Head of caudate nucleus (tissue), 42 donors: Measurements from ENCODE around the gene HGD.
"Not testable (repeated sequence)": the region's sequence is repeated elsewhere in the genome, so short reads cannot be mapped to it uniquely, and the experiment has no call there.

Experiments used
- DNase-seq, 42 donors: peaks; one replicate each; pipeline versions ENCODE4 v3.0.0 to v3.0.0-alpha.2; 2020 to 2021; ENCODE audit warnings: mixed read lengths in 7 of 42
- intact Hi-C: fragments of 100-400 bp; cut with DNase I; formaldehyde crosslinking; loops from one replicate; pipeline ENCODE4 v1.15.0; 2022

HGD gene, protein sequence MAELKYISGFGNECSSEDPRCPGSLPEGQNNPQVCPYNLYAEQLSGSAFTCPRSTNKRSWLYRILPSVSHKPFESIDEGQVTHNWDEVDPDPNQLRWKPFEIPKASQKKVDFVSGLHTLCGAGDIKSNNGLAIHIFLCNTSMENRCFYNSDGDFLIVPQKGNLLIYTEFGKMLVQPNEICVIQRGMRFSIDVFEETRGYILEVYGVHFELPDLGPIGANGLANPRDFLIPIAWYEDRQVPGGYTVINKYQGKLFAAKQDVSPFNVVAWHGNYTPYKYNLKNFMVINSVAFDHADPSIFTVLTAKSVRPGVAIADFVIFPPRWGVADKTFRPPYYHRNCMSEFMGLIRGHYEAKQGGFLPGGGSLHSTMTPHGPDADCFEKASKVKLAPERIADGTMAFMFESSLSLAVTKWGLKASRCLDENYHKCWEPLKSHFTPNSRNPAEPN

DNA sequence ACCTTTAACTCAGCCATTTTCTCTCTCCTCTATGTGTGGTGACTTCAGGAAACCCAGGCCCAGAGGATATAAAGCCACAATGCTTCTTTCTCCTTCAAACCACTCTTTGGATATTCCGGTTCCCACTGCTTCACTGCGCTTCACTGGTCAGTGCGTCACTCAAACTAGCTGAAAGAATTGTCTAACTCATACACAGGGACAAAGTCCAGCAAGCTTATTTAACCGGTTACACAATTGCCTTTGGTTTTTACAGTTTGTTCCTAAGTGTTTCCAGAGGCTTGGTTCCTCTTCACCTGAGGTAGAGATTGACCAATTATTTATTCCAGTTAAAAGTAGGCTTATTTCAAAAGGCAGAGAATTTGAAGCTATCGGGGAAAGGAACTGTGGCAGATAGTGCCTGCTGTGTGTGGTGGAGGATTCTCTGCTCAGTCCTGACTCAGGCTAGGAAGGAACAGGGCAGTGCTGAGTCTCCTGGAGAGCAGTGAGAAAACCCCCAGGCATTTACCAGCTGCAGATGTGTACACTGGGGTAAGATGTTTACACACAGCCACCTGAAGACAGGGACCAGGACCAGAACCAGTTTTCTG lies at the start of gene HGD:
Gene HGD (minus strand): TSS at position 145 of the 587 bp plus-strand sequence. CDS start 128 bp downstream, at position 17.
- intact Hi-C loops: no loop called here
- DNase-seq: no peak

DNA sequence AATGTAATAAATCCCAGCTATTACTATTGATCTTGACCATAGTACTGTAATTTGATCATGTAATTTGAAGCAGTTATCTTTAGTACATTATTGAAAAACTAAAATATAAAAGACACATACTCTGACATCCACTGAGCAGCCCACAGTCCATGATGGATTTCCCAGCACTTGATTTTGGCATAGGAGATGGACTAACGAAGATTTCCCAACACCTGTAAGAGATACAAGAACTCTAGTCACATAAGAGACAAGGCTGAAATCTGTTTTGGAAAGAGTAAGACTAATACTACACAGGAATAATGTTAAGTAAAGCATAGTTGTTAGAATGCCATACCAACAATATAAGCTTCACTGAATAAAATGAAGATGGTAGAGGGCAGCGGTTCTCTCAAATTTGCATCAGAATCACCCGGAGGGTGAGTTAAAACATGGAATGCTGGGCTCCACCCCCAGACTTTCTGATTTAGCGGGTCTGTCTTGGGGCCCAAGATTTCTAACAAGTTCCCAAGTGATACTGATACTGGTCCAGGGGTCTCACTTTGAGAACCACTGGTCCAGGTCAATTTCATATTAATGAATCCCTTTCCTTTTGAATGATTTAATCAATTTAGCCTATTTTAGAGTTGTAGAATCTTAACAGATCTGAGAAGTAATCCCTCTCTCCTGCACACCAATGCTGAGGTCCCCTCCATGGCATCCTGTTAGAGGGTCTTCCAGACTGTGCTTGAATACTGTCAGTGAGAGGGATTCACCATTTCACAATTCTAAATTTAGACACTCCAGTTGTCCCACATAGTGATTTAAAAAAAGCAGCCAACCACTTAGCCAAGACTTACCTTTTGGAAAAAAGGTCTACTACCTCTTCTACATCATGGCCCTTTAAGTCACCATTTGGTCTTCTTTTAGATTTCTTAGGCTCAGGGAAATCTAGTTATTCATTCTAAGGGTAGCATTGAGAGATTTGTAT lies 48.8 kb upstream of the HGD start:
- no peak for DNase-seq
- intact Hi-C loops: no loop called here

DNA sequence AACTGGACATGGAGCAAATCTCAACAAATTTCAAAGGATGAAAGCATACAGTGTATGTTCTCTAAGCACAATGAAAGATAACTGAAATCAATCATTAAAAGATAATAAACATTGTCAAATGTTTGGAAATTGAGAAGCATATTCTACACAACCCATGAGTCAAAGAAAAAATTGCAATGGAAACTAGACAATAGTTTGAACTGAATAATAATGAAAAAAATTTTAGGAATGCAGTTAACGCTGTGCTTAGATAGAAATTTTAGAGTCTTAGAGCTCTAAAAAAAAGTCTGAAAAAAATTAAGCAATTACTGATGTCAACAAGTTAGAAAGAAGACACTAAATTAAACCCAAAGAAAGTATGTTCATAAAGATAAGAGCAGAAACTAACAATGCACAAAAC lies 44.8 kb upstream of the HGD start:
- intact Hi-C loops: no loop called here
- no peak for DNase-seq

DNA sequence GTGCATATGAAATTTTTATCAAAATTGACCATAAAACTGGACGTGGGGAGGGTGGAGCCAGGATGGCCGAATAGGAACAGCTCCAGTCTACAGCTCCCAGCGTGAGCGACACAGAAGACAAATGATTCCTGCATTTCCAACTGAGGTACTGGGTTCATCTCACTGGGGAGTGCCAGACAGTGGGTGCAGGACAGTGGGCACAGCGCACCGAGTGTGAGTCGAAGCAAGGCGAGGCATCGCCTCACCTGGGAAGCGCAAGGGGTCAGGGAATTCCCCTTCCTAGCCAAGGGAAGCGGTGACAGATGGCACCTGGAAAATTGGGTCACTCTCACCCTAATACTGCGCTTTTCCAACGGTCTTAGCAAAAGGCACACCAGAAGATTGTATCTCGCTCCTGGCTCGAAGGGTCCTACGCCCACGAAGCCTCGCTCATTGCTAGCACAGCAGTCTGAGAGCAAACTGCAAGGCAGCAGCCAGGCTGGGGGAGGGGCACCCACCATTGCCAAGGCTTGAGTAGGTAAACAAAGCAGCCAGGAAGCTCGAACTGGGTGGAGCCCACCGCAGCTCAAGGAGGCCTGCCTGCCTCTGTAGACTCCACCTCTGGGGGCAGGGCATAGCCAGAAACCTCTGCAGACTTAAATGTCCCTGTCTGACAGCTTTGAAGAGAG lies 37.3 kb upstream of the HGD start:
- peak in 19 of 42 donors; percentile 5 to 54 (median 24) for DNase-seq
- intact Hi-C loops: not testable (repeated sequence)

DNA sequence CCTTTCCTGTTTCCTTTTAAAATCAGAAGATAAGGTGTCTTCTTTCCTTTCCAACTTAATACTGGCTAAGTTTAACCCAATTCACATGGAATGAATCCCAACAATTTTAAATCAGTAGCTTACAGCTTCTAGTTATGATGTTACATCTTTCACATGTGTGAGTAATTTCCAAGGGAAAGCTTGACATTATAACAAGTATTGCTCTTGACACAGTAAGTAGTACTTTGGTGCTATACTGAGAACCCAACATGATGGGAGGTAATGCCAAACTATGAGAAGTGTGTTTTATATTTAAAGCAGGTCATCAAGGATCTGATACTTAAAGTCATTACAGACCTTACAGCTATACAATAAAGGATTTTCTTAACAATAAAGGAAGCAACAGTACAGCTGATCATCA lies 31.2 kb upstream of the HGD start:
- no peak for DNase-seq
- intact Hi-C loops: no loop called here

DNA sequence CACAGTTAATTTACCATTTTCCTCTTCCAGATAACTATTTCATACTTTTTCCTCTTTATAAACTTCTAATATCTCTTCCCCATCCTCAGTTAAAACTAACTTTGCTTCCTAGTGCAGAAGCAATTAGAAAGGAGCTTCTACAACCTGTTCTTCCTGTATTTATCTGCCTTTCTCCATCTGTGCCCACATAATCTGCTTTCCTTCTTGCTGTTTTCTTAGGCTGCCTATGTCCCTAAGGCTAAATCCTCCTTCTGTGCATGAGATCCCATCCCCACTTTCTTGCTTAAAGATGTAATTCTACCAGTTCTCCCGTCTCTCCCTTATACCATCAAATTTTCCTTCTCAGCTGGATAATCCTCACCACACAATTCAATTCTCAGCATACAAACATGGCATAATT lies 28.3 kb upstream of the HGD start:
- no peak for DNase-seq
- intact Hi-C loops: no loop called here

DNA sequence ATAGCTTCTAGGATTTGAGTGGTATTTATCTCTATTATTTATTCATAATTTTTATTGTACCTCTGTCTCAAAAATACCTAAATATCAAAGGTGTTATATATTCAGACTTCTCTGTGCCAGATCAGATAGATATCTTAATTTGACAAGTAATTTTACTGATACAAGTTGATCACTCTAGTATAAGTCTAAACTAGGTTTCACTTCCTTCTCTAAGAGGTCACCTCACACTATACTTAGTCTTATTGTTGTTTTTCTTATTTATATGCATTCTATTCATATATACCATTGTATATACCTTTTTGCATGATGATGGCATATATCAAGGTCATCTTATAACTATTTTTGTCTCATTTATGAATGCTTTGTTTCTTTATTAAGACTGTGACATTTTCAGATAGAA lies 26.4 kb upstream of the HGD start:
- intact Hi-C loops: no loop called here
- no peak for DNase-seq

DNA sequence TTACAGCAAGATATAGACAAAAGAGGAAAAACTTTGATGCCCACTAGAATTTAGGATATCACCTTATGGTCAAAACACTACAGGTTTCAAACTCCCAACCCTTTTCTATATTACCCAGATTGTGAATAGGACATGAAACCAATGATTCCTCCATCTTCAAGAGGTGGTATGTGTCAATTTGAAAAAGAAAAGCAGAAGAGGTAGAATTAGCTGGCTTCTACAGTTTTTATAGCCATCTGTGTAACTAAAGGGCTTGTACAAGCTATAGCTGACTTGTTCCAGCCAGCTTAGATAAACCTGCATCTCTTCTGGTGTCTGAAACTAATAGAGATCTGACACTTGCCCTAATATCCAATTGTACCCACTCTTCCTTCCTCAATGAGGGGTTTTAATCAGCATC lies 24.9 kb upstream of the HGD start:
- DNase-seq: no peak
- intact Hi-C loops: no loop called here

DNA sequence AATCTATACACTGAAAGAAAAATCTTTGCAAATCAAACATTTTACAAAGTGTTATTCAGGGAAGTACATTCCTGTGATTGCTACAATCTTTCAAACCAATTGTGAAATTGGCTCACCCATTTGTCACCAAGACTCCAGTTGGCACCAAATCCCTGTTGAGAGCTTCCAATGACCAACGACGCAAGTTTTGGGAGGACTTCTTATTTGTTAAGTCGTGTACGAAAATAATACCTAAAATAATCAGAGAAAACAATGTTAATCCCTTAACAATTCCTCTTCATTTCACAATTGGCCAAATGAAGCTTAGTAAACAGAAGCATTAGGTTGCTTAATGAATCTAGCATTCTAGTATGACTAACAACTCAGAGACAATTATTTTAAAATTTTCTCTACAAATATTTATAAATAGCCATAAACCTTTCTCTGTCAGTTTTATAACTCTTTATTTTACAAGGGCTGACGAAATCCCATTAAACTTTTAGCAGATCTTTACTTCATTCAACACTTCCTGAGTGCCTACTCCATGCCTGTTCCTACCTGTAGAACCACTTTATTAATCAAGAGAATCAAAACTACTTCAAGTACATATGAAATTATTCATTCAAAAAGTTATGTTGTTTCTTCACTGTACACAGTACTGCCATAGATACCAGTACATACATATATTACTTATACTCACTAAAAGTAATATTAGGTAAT lies 24.0 kb upstream of the HGD start:
- intact Hi-C loops: no loop called here
- DNase-seq: no peak

DNA sequence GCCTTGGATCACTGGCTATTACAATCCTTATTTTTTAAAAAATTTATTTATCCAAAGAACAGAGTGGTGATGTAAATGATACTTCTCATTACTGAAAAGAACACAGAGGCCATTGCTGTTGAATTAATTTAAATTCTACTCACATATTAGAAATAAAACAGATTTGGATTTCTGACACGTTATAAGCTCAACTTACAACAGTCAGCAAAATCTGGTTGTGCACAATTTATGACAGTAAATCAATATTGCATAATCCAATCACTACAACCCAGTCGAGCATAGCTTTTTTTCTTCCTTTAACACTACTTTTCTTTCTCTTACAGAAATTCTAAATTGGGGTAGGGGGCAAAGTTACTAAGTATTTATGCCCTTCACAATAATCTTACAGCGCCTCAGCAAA lies 17.3 kb upstream of the HGD start:
- intact Hi-C loops: no loop called here
- no peak for DNase-seq

DNA sequence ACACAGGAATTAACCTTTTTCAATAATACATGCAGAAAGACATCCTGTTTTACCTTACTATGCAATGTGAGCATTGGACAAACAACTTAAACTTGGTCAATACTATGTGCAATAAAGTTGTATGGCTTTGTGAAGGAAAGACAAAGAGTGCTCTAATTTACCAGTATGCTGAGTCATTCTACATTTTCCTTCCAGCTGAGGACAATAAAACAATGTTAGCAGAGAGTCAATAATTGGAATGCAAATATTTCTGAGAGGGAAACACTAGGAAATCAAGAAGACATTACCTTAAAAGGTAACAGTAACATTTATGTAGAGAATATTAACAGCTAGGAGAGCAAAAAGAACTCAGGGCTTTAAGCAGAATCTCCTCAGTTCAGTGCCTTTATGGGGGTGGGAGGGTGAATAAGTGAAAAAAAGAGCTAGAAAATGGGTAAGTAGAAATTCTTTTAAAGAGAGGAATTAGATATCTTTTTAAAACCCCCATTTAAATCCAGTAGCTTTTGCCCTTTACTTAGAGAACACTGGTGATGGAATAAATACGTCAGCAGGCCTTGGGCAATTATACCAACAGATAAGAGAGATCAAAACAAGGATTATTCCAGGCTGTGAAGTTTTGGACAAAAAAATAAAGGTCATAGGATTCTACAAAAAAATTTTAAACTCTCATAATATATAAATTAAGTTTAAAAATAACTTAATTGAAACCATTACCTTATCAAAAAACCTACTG lies 11.6 kb upstream of the HGD start:
- intact Hi-C loops: no loop called here
- DNase-seq: no peak

DNA sequence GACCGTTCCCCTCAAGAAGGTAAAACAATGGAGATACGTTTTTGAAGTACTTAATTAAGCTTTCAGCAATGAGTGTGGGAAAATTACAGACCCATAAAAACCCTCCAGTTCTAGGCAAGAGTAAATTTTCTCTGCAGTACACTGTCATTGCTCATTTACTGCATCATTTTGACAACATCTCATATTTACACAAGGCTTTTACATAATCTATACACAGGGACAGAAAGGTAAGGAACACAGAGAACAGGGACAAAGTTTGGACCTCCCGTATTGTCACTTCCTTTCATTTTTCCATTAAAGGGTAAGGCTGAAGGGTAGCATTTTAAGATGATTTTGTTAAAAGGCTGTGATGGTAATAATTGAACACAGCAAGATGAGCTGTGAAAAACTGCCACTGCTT lies 7.4 kb upstream of the HGD start:
- no peak for DNase-seq
- intact Hi-C loops: no loop called here

DNA sequence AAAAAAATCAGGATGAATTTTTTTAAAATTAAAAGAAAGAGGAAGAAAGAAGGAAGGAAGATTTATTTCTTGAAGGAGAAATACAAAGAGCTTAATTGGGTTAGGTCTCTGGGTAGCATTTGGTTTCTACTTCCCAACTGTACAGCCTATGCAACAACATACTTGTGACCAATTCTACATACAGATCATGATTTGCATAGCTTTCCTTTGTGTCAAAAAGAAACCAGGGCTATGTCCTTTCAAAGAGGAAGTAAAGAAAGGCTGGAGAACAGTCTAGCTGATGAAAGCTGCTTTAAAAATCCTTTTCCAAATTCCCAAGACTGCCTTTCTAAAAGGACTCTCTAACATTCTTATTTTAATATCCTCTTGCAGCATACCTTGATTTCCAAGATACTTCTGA lies 6.1 kb upstream of the HGD start:
- DNase-seq: no peak
- intact Hi-C loops: no loop called here

DNA sequence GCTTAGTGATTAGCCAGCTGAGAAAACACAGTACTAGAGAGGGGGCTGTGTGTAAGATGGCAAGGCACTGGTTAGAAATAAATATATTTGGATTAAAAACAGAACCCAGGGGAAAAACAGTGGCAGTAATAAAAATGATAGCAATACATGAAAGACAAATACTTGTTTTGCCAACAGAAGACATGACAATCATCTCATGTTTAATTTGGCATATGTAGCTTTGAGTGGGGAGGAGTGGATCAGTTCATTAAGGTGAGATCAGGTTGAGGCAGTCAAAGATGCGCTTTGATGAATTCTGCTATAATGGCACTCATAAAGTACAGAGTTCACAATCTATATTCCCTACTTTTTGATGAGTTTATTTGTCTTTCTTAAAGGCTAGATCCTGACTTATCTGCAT lies 3.4 kb upstream of the HGD start:
- no peak for DNase-seq
- intact Hi-C loops: no loop called here

DNA sequence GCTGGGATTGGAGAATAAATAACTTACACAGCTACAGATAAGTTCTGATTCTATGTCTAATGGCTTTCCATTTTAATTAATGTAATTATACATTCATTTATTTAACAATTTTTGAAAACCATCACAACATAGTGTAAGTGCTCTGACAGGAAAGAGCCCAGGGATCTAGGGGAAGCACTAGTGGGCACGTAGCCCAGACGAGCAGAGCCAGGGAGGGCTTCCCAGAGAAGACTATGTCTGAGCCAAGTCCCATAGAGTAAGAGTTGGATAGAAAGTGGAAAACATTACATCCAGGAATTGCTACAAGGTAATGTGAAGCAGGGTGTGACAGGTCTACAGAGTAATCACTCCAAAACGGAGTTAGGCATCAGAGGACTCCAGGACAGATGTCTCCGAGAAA lies 2.9 kb upstream of the HGD start:
- DNase-seq: peak in 1 of 42 donors; percentile 16
- intact Hi-C loops: no loop called here

DNA sequence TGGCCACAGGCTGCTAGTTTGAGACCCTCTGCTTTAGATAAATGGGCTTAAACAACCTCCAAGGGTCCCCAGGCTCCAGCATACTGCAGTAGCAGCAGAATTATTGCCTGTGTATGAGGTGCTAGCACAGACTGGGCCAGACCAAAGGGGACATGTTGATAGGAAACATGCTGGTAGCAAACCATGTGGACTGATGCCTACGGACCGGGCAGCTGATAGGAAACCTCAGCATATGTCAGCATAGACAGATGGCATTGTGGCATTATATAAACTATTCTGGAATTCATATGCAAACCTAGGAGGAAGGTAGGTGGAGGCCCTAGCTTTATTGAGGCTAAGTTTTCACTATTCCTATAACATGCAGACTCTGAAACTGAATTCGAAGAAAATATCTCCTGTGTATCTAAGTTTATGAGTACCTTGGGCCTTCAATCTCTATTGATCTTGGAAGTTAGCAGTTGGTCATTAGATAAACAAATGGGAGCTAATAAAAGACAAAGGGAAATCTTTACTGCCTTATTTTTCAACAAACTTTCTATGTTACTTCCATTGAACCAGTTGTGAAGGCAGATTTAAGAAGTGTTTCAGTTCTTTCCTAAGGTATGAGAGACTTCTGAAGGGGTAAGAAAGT lies 1.7 kb upstream of the HGD start:
- DNase-seq: no peak
- intact Hi-C loops: no loop called here

DNA sequence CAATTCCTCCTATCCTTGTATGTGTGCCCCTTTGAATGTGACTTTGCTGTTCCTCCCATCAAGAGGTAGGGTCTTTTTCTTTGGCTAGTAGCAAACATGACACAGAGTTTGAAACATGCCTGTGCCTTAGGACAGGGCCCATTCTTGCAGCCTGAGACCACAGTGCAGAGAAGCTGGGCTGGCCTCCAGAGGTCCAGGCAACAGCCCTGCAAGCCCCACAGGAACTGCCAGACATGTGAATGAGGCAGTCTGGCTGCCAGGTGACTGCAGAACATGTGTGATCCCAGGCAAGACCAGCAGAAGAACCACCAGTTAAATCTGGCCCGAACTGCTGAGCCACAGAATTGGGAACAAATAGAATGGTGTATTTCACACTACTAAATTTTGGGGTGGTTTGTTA lies 1.2 kb upstream of the HGD start:
- no peak for DNase-seq
- intact Hi-C loops: no loop called here
